ENCODE results near the gene CALML6.

Gene CALML6

GRCh38 chr1:1920608-1921458 lies 5.8 kb downstream of the CALML6 start:
- H3K4me3 ChIP-seq (ENCODE audit: low read depth in 1 of 2, low read length in 1 of 2): no peak overlapping the region
- no peaks in the 10 kb centered on the region for H3K9me3 ChIP-seq
- no peaks in the 10 kb centered on the region for H3K36me3 ChIP-seq
- peaks cover 9 to 31% of the 10 kb centered on the region in 2 experiments for H3K4me1 ChIP-seq (ENCODE audit: control insufficient read depth in 1 of 2, insufficient read depth in 1 of 2, low read depth in 1 of 2, low read length in 1 of 2)
- no peak for TF ChIP-seq CTCF (IDR thresholded peaks at IDR 0.05)
- H3K27ac ChIP-seq: peak overlapping the region; percentile 51
- peaks cover 37% of the 10 kb centered on the region for H3K27me3 ChIP-seq

- peaks cover 31% of the 10 kb centered on the region for H3K27me3 ChIP-seq
- H3K9me3 ChIP-seq: no peaks in the 10 kb centered on the region
- H3K4me3 ChIP-seq (ENCODE audit: low read depth in 1 of 2, low read length in 1 of 2): no peak overlapping the region
- H3K27ac ChIP-seq: no peak overlapping the region
- peaks cover 9 to 31% of the 10 kb centered on the region in 2 experiments for H3K4me1 ChIP-seq (ENCODE audit: control insufficient read depth in 1 of 2, insufficient read depth in 1 of 2, low read depth in 1 of 2, low read length in 1 of 2)
- TF ChIP-seq CTCF (IDR thresholded peaks at IDR 0.05): no peak
- no peaks in the 10 kb centered on the region for H3K36me3 ChIP-seq
Observed at GRCh38 chr1:1921459-1921862, 6.4 kb downstream of the CALML6 start.

GRCh38 chr1:1921901-1922701 lies 7.0 kb downstream of the CALML6 start:
- Histone ChIP-seq H3K4me3 (ENCODE audit: low read depth in 1 of 2, low read length in 1 of 2) (no peak overlapping the region), H3K27ac (no peak overlapping the region), H3K36me3 (no peaks in the 10 kb centered on the region), H3K4me1 (ENCODE audit: control insufficient read depth in 1 of 2, insufficient read depth in 1 of 2, low read depth in 1 of 2, low read length in 1 of 2) (peaks cover 9 to 31% of the 10 kb centered on the region in 2 experiments), H3K9me3 (no peaks in the 10 kb centered on the region), H3K27me3 (peaks cover 27% of the 10 kb centered on the region)
- TF ChIP-seq CTCF (IDR thresholded peaks at IDR 0.05): no peak

- Histone ChIP-seq H3K4me3 (ENCODE audit: low read depth in 1 of 2, low read length in 1 of 2) (no peak overlapping the region), H3K27me3 (peaks cover 27% of the 10 kb centered on the region), H3K4me1 (ENCODE audit: control insufficient read depth in 1 of 2, insufficient read depth in 1 of 2, low read depth in 1 of 2, low read length in 1 of 2) (peaks cover 9 to 31% of the 10 kb centered on the region in 2 experiments), H3K9me3 (no peaks in the 10 kb centered on the region), H3K27ac (no peak overlapping the region), H3K36me3 (no peaks in the 10 kb centered on the region)
- no peak for TF ChIP-seq CTCF (IDR thresholded peaks at IDR 0.05)
Observed at GRCh38 chr1:1922702-1922955, 7.6 kb downstream of the CALML6 start.

- no peaks in the 10 kb centered on the region for H3K36me3 ChIP-seq
- TF ChIP-seq CTCF (IDR thresholded peaks at IDR 0.05): no peak
- H3K27ac ChIP-seq: no peak overlapping the region
- H3K27me3 ChIP-seq: peaks cover 25% of the 10 kb centered on the region
- H3K4me3 ChIP-seq (ENCODE audit: low read depth in 1 of 2, low read length in 1 of 2): no peak overlapping the region
- H3K4me1 ChIP-seq (ENCODE audit: control insufficient read depth in 1 of 2, insufficient read depth in 1 of 2, low read depth in 1 of 2, low read length in 1 of 2): peaks cover 8 to 30% of the 10 kb centered on the region in 2 experiments
- no peaks in the 10 kb centered on the region for H3K9me3 ChIP-seq
Observed at GRCh38 chr1:1922956-1923833, 8.1 kb downstream of the CALML6 start.
